Hematopoietic multipotent progenitor cell treated with erythropoietin and hydrocortisone succinate and interleukin-3 and kit ligand, for 8 days (in vitro differentiated cells): ENCODE results near the gene FDPS.

Experiments used
- DNase-seq: peaks from one replicate; pipeline ENCODE4 v3.0.0-alpha.2; 2015

FDPS gene

DNA sequence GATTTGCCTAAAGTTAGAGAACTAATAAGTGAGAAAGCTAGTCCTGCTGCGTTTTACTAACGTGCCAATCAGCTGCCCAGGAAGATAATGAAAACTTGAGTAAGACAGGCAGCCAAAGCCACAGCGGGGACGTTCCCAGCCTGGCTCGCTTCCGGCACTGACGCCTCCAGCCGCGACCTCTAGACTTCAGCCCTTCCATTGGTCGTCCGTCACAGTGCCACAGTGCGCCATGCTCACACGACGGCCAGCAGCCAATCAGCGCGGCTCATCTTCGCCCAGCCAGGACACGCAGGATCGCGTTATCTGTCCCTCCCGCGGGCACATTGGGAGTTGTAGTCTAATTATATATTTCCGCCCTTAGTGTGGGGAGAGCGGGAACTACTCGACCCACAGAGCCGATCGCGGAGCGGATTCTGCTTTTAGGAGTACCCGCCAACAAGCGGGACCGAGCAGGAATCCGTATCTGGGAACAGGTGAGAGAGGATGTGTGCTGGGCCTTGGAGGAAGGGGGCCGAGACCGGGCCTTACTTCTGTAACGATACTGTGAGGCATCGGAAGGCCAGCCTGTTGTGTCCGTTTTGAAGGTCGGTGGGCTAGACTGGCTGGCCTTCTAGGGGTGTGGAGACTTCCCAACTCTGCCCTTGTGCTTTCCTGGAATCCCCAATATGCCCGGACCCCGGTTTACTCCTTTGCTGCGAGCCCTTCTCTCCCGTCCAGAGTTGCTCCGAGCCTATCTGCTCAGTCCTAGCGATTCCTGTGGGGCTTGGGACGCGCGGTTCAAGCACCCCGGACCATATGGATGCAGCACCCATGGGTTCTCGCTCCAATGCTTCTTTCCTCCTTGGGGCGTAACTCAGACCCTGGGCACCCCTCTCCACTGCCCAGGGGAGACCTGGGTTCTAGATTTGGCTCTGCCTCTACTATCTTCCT is at the start of gene FDPS:
FDPS (plus strand) TSS at position 374 of the 930 bp plus-strand sequence. CDS start 924 bp downstream, outside the sequence.
- DNase-seq, result peak; percentile 100

- DNase-seq, result no peak
Measured at GRCh38 chr1:155260276-155260675, 48.4 kb upstream of the FDPS start.

- DNase-seq, result no peak
Measured at GRCh38 chr1:155261493-155261851, 47.2 kb upstream of the FDPS start.

DNA sequence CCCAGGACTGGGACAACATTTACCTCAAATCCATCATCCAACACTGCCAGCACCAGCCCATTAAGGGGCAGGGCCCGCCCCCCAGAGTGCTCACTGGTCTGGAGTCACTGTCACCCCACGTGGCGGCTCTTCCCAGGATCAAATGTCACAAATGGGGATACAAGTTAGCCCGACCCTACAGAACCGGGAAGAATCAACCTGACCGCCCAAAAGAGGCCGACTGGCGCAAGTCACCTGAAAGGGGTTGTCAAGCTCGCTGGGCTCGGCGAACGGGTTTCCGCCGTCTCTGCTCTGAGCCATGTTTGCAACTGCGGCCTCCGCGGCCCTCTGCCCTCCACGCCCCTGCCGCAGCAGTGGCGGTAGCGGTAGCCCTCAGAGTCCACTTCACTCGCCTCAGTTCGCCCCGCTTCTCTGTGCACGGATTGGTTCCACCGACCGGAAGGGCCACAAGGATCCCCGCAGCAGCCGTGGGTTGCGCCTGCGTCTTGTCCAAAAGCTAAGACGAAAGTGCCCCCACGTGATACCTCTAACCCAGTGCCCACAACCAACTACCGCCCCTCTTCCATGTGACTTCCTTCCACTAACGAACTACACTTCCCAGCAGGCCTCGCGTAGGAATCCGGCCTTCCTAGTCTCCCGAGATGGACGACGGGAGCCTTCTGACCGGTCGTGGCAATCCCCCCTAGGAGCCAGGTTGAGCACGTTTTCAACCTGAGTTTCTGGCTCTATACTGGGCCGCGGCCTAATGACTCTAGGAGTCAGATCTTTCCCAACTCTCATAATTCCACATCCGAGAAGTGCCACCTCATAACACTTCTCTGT is 46.6 kb upstream of the FDPS start, which contains the start of gene SCAMP3:
SCAMP3 (minus strand) TSS at position 509 of the 822 bp plus-strand sequence; CDS start at position 300, 209 bp downstream.
- DNase-seq, result peak; percentile 98

DNA sequence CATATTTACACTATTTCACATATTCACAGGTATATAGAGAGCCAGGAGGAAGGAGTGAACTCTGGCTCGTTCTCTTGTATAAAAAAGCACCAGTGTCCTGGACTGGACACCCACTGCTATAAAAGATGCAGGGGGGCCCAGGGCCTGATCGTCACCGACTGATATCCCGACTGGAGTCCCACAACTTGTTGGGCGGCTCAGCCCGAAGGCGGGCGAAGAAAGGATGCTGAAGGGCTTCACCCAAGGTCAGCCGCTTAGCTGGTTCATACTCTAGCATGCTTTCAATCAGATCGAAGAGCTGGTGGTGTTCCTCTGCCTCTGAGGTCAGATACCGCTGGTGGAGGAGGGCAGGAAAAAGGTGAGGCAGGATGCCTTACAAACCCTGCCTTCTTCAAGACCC is 45.6 kb upstream of the FDPS start:
- no peak for DNase-seq

- DNase-seq, result no peak
Measured at GRCh38 chr1:155266553-155266952, 42.1 kb upstream of the FDPS start.

- no peak for DNase-seq
Measured at GRCh38 chr1:155267373-155267772, 41.3 kb upstream of the FDPS start.

DNA sequence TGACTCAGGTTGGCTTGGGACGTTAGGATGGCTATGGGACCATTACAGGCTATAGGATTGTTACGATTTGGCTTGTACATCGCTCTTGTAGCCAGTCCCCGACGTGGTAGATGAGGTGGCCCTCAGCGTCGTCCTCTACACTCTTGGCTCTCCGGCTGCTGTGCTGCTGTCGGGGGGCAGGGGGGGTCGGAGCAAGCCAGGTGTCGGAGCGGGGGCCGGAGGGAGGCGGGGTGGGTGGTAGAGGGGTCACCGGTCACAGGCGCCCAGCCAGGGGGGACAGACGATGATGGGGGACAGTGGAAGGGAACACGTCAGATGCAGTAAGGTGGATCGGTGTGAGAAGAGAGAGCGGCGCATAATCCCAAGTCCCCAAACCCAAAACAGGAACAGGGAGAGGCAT is 40.0 kb upstream of the FDPS start:
- no peak for DNase-seq

DNA sequence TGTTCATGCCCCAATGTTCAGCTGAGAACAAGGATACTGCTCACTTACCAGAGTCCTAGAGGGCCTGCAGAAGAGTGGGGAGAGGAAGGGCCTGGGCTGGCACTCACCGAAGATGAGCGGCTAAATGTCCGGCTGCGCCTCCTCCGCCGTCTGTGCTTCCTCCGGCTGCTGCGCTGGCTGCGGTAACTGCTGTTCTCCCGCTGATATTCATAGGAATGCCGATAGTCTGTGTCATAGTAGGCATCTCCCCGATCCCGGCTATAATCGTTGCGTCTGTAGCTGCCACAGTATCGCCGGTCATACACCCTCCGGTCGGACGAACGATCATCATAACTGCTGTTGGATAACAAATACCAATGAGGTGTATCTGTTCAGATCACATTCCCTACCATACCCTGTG is 39.3 kb upstream of the FDPS start:
- no peak for DNase-seq

GRCh38 chr1:155272466-155273342 is 36.0 kb upstream of the FDPS start:
- peak; percentile 56 for DNase-seq

- DNase-seq, result peak; percentile 97
Measured at GRCh38 chr1:155273343-155274245, 35.1 kb upstream of the FDPS start, which contains the start of gene CLK2. Gene CLK2, minus strand, starts transcription at chr1:155273504. Its CDS starts 2,527 bp downstream, at chr1:155270977.

GRCh38 chr1:155277070-155277901 is 31.4 kb upstream of the FDPS start, which contains the start of gene HCN3:
Gene HCN3, plus strand, starts transcription at chr1:155277463. Its CDS starts 128 bp downstream, at chr1:155277591.
- DNase-seq, result peak; percentile 97

- DNase-seq, result peak; percentile 66
Measured at GRCh38 chr1:155277902-155278688, 30.6 kb upstream of the FDPS start.

GRCh38 chr1:155278689-155279160 is 29.9 kb upstream of the FDPS start:
- DNase-seq, result no peak

DNA sequence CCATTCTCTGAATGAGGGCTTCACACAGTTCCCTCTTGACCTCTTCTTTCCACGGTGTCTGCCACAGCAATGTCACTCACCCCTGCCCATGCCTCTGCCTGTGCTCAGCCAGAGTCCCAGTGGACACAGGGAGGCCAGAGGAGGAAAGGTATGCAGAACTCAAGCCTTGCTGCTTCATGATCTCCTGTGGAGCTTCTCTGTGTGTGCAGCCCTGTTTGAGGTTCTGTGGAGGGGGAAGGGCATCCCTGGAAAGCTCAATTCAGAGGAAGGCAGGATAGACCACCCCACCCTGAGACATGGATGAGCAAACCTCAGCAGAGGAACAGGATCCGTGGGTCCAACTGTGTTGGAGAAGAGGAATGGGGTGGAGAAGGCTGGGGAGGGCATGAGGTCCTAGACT is 29.4 kb upstream of the FDPS start:
- DNase-seq, result no peak

DNA sequence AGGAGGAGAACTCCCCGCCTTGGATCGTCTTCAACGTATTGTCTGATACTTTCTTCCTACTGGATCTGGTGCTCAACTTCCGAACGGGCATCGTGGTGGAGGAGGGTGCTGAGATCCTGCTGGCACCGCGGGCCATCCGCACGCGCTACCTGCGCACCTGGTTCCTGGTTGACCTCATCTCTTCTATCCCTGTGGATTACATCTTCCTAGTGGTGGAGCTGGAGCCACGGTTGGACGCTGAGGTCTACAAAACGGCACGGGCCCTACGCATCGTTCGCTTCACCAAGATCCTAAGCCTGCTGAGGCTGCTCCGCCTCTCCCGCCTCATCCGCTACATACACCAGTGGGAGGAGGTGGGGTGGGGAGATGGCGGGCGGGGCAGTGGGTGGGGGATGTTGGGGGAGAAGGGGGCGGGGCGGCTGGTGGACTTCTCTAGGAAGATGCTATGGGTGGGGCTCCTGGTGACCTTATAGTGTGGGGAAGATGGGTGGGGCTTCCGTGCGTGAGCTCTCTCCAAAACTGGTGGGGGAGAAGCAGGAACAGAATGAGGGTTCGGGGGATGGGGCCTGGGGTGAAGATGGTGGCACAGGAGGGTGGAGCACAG is 26.1 kb upstream of the FDPS start:
- peak; percentile 46 for DNase-seq

DNA sequence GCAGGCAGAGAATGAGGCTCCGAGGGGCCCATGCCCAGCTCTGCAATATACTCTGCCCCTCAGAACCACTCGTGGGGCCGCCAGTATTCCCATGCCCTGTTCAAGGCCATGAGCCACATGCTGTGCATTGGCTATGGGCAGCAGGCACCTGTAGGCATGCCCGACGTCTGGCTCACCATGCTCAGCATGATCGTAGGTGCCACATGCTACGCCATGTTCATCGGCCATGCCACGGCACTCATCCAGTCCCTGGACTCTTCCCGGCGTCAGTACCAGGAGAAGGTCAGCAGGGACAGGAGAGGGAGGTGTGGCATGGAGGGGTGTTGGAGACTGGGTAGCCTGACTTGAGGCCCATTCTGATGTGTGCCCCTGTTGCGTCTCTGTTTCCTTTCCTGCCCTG is 24.2 kb upstream of the FDPS start:
- DNase-seq, result no peak

DNA sequence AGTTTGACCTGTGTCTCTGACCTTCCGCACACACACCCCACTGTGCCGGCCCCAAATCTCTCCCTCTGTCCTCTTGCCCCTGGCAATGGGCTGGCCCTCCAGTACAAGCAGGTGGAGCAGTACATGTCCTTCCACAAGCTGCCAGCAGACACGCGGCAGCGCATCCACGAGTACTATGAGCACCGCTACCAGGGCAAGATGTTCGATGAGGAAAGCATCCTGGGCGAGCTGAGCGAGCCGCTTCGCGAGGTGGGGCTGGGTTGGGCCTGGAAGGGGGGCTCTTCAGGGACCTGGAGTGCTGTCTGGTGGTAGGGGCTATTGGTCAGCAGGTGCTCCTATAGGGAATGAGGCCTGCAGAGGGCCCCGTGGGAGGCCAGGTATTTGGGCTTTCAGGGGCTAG is 23.6 kb upstream of the FDPS start:
- no peak for DNase-seq

DNA sequence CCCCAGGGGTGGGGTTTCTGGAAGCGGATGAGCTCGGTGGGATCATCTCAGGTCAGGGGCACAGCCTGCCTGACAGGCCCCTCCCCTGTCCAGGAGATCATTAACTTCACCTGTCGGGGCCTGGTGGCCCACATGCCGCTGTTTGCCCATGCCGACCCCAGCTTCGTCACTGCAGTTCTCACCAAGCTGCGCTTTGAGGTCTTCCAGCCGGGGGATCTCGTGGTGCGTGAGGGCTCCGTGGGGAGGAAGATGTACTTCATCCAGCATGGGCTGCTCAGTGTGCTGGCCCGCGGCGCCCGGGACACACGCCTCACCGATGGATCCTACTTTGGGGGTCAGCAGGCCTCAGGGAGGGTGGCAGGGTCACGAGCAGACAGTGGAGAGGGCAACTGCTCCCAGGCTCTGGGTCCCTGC is 23.0 kb upstream of the FDPS start:
- DNase-seq, result no peak
